Measurements from ENCODE around the gene SPATA18. TPM values are rescaled to one million over a fixed set of nuclear protein-coding genes. Genes with fewer than 3 reads are reported as not detected.
A peak's percentile ranks its signal among the peaks of the same experiment; 100 is the strongest.

The SPATA18 gene
- total and polyA plus RNA-seq, 2 of the 13 experiments (the other 11 are each of a cell fraction or from before 2014, with no cell fraction given), result 5.7 to 13.2 TPM

DNA sequence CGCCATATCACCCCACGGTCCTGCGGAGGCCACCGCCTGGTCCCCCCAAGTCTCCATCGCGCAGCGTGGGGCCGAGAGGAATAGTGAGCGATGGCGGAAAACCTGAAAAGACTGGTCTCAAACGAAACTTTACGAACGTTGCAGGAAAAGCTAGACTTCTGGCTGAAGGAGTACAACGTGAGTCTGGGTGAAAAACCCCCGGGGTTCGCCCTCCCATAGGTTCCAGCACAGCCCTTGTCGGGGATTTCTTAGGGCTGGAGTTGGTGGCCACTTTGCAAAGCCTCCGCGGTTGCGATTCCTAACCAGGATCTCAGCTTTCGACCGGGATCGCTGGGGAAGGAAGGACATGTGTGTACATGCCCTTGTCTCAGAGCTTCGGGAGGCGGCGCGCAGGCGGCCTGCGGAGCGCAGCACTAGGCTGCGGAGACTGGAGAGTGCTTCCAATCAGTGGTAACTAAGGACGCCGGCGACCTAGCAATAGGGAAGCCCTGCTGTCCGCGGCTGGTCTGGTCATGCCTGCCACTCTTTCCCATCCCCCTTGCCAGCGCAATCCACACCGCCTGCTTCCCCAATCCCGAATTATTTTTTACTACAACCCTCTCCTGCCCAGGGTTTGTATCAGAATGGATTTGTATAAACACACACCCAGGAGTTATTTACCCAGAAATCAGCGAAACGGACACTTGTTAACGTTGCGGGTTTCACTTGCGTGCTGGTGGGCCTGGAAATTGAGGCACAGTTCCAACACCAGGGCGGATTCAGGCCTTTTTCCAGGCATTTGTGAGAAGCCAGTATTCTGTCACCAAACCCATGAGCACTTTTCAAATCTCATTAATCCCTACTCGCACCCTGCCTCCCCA is 741 bp downstream of the SPATA18 start (continued):
- 0 out of 2 replicates have a peak, but pooled peaks have one; percentile 51 for TF ChIP-seq ZNF430 (CRISPR knock-in tag; IDR thresholded peaks at IDR 0.05)
- TF ChIP-seq TFDP1 (CRISPR knock-in tag; IDR thresholded peaks at IDR 0.05; ENCODE audit: borderline replicate concordance), result 0 out of 2 replicates have a peak, but pooled peaks have one; percentile 16
- no peak for TF ChIP-seq ZNF30 (CRISPR knock-in tag; IDR thresholded peaks at IDR 0.05)
- TF ChIP-seq ZNF574 (CRISPR knock-in tag; IDR thresholded peaks at IDR 0.05), result 0 out of 2 replicates have a peak, but pooled peaks have one; percentile 26
- no peak for TF ChIP-seq GMEB2 (CRISPR knock-in tag; IDR thresholded peaks at IDR 0.05; ENCODE audit: low read depth)
- no peak for TF ChIP-seq ARNTL (CRISPR knock-in tag; IDR thresholded peaks at IDR 0.05)
- TF ChIP-seq ZNF800 (CRISPR knock-in tag; IDR thresholded peaks at IDR 0.05), result peak; percentile 87
- TF ChIP-seq MXD4 (CRISPR knock-in tag; IDR thresholded peaks at IDR 0.05), result peak; percentile 30; the same call in 1 of the 2 replicates
- peak; percentile 31; the same call in 1 of the 2 replicates for TF ChIP-seq CAMTA2 (CRISPR knock-in tag; IDR thresholded peaks at IDR 0.05; ENCODE audit: borderline replicate concordance)
- TF ChIP-seq REL (CRISPR knock-in tag; conservative IDR thresholded peaks at IDR 0.05), result peak; percentile 79
- TF ChIP-seq TAF1 (CRISPR knock-in tag; IDR thresholded peaks at IDR 0.05), result peak; percentile 67; the same call in 1 of the 2 replicates
- TF ChIP-seq, protein P1, sequence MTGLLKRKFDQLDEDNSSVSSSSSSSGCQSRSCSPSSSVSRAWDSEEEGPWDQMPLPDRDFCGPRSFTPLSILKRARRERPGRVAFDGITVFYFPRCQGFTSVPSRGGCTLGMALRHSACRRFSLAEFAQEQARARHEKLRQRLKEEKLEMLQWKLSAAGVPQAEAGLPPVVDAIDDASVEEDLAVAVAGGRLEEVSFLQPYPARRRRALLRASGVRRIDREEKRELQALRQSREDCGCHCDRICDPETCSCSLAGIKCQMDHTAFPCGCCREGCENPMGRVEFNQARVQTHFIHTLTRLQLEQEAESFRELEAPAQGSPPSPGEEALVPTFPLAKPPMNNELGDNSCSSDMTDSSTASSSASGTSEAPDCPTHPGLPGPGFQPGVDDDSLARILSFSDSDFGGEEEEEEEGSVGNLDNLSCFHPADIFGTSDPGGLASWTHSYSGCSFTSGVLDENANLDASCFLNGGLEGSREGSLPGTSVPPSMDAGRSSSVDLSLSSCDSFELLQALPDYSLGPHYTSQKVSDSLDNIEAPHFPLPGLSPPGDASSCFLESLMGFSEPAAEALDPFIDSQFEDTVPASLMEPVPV (CRISPR knock-in tag; IDR thresholded peaks at IDR 0.05), result 0 out of 2 replicates have a peak, but pooled peaks have one; percentile 33
- TF ChIP-seq AFF4 (CRISPR knock-in tag; IDR thresholded peaks at IDR 0.05), result no peak
- peak; percentile 32; the same call in 1 of the 2 replicates for TF ChIP-seq NCOA2 (CRISPR knock-in tag; IDR thresholded peaks at IDR 0.05)

Measured in HepG2 (cell line).